ENCODE measurements around the gene TPRX2. TPM values are rescaled to one million over a fixed set of nuclear protein-coding genes. Genes with fewer than 3 reads are reported as not detected.
"Not testable (repeated sequence)": the region's sequence is repeated elsewhere in the genome, so short reads cannot be mapped to it uniquely, and the experiment has no call there.

The TPRX2 gene
- total and polyA plus RNA-seq, 5 donors: not detected

- H3K4me3 ChIP-seq (ENCODE audit: low read length): no peak overlapping the region
- no peak for ATAC-seq
- no peaks in the 10 kb centered on the region for H3K4me1 ChIP-seq (ENCODE audit: control insufficient read depth, insufficient read depth, low read length)
- 75% methylated on average over 8 of the region's 8 CpGs for WGBS
- no peak overlapping the region for H3K27ac ChIP-seq (ENCODE audit: low read length)
- no peaks in the 10 kb centered on the region for H3K9me3 ChIP-seq (ENCODE audit: control insufficient read depth, low read length)
- intact Hi-C loops (cut with DNase I): no loop called here
- no peaks in the 10 kb centered on the region for H3K27me3 ChIP-seq (ENCODE audit: control insufficient read depth, insufficient read depth)
- no peak for DNase-seq
These were observed 23.0 kb upstream of the TPRX2 start for GRCh38 chr19:47836038-47836437.

GRCh38 chr19:47839411-47839810 lies 19.6 kb upstream of the TPRX2 start:
- intact Hi-C loops (cut with DNase I): no loop called here
- WGBS: 67% methylated on average over 16 of the region's 16 CpGs
- H3K4me1 ChIP-seq (ENCODE audit: control insufficient read depth, insufficient read depth, low read length): no peaks in the 10 kb centered on the region
- H3K9me3 ChIP-seq (ENCODE audit: control insufficient read depth, low read length): no peaks in the 10 kb centered on the region
- no peak overlapping the region for H3K4me3 ChIP-seq (ENCODE audit: low read length)
- no peaks in the 10 kb centered on the region for H3K27me3 ChIP-seq (ENCODE audit: control insufficient read depth, insufficient read depth)
- no peak for ATAC-seq
- no peak for DNase-seq
- H3K27ac ChIP-seq (ENCODE audit: low read length): no peak overlapping the region

DNA sequence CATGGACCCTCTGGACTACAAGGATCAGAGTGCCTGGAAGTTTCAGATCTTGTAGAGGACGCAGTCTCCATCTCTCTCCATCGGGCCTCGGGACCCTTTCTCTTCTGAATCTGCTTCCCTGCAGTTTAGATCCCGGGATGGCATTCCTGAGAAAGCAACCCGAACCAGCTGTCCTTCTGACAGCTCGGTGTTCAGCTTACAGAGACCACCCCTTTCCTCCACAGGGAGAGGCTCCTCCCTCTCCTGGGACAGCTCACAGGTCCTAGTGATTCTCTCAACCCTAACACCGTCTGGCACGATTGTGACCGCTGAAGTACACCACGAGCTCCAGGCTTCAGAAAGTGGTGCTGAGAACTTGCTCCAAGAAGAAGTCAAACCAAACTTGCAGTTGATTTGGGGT lies 19.1 kb upstream of the TPRX2 start:
- no peaks in the 10 kb centered on the region for H3K27me3 ChIP-seq (ENCODE audit: control insufficient read depth, insufficient read depth)
- no peak for ATAC-seq
- no peaks in the 10 kb centered on the region for H3K4me1 ChIP-seq (ENCODE audit: control insufficient read depth, insufficient read depth, low read length)
- no peak overlapping the region for H3K27ac ChIP-seq (ENCODE audit: low read length)
- intact Hi-C loops (cut with DNase I): no loop called here
- no peak overlapping the region for H3K4me3 ChIP-seq (ENCODE audit: low read length)
- WGBS: 15% methylated on average over 10 of the region's 10 CpGs
- no peak for DNase-seq
- H3K9me3 ChIP-seq (ENCODE audit: control insufficient read depth, low read length): no peaks in the 10 kb centered on the region

- 52% methylated on average over 5 of the region's 5 CpGs for WGBS
- no peak for ATAC-seq
- intact Hi-C loops (cut with DNase I): no loop called here
- Histone ChIP-seq H3K4me3 (ENCODE audit: low read length) (no peak overlapping the region), H3K27me3 (ENCODE audit: control insufficient read depth, insufficient read depth) (no peaks in the 10 kb centered on the region), H3K9me3 (ENCODE audit: control insufficient read depth, low read length) (no peaks in the 10 kb centered on the region), H3K27ac (ENCODE audit: low read length) (no peak overlapping the region), H3K4me1 (ENCODE audit: control insufficient read depth, insufficient read depth, low read length) (no peaks in the 10 kb centered on the region)
- no peak for DNase-seq
These were observed 16.1 kb upstream of the TPRX2 start for GRCh38 chr19:47842941-47843340.

DNA sequence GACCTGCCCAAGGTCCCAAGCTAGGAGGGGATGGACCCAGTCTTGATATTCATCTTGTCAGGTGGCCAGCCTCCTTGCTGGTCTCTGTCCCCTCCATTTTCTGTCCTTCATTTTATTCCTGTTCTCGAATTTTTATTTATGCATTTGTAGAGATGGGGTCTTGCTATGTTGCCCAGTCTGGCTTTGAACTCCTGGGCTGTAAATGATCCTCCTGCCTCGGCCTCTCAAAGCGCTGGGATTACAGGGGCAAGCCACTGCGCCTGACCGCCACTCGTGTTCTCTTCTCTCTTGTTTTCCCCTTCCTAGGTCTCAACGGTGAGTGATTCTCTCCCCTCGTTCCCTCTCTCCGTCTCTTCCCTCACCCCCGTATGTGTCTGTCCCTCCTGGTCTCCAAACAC lies 10.6 kb upstream of the TPRX2 start:
- Histone ChIP-seq H3K27ac (ENCODE audit: low read length) (no peak overlapping the region), H3K27me3 (ENCODE audit: control insufficient read depth, insufficient read depth) (no peaks in the 10 kb centered on the region), H3K4me3 (ENCODE audit: low read length) (no peak overlapping the region), H3K9me3 (ENCODE audit: control insufficient read depth, low read length) (no peaks in the 10 kb centered on the region), H3K4me1 (ENCODE audit: control insufficient read depth, insufficient read depth, low read length) (no peaks in the 10 kb centered on the region)
- ATAC-seq (no peak), DNase-seq (no peak)
- intact Hi-C loops (cut with DNase I): no loop called here
- WGBS: 49% methylated on average over 10 of the region's 10 CpGs

DNA sequence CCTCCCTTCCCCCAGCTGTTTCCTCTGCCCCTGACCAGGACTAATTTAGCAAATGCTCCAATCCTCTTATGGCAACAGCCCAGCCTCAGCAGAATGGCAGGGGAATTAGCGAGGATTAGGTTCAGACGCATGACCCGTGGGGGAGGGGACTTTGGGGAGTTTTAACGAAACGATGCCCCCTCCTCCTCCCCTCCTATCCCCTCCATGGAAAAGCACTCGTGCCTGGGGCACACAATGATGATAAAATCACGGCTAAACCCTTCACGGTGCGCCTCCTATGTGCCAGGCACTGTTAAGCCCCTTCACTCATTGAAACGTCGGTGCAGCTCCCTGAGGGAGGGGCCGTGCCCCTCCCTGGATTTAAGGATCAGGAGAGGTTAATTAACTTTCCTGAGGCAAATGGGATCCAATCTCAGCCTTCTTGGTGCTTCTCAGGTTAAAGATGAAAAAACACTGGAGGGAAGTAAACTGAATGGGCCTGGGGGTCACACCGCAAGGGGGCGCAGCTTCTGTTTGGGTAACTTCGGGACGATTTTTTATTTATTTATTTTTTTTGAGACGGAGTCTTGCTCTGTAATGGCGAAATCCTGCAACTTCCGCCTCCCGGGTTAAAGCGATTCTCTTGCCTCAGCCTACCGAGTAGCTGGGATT lies 10.1 kb upstream of the TPRX2 start:
- Histone ChIP-seq H3K9me3 (ENCODE audit: control insufficient read depth, low read length) (no peaks in the 10 kb centered on the region), H3K4me3 (ENCODE audit: low read length) (no peak overlapping the region), H3K4me1 (ENCODE audit: control insufficient read depth, insufficient read depth, low read length) (no peaks in the 10 kb centered on the region), H3K27ac (ENCODE audit: low read length) (no peak overlapping the region), H3K27me3 (ENCODE audit: control insufficient read depth, insufficient read depth) (no peaks in the 10 kb centered on the region)
- DNase-seq: no peak
- ATAC-seq: no peak
- WGBS: 3% methylated on average over 22 of the region's 22 CpGs
- intact Hi-C loops (cut with DNase I): no loop called here

GRCh38 chr19:47853003-47853402 lies 6.0 kb upstream of the TPRX2 start:
- Histone ChIP-seq H3K4me3 (ENCODE audit: low read length) (no peak overlapping the region), H3K27ac (ENCODE audit: low read length) (no peak overlapping the region), H3K27me3 (ENCODE audit: control insufficient read depth, insufficient read depth) (no peaks in the 10 kb centered on the region), H3K4me1 (ENCODE audit: control insufficient read depth, insufficient read depth, low read length) (no peaks in the 10 kb centered on the region), H3K9me3 (ENCODE audit: control insufficient read depth, low read length) (no peaks in the 10 kb centered on the region)
- WGBS: 61% methylated on average over 5 of the region's 5 CpGs
- ATAC-seq: no peak
- intact Hi-C loops (cut with DNase I): no loop called here
- DNase-seq: no peak

- no peak for DNase-seq
- intact Hi-C loops (cut with DNase I): no loop called here
- WGBS: 76% methylated on average over 4 of the region's 4 CpGs
- H3K27me3 ChIP-seq (ENCODE audit: control insufficient read depth, insufficient read depth): no peaks in the 10 kb centered on the region
- ATAC-seq: no peak
- H3K9me3 ChIP-seq (ENCODE audit: control insufficient read depth, low read length): no peaks in the 10 kb centered on the region
- H3K4me1 ChIP-seq (ENCODE audit: control insufficient read depth, insufficient read depth, low read length): no peaks in the 10 kb centered on the region
- H3K4me3 ChIP-seq (ENCODE audit: low read length): no peak overlapping the region
- H3K27ac ChIP-seq (ENCODE audit: low read length): no peak overlapping the region
These were observed 4.6 kb upstream of the TPRX2 start for GRCh38 chr19:47854459-47854858.

DNA sequence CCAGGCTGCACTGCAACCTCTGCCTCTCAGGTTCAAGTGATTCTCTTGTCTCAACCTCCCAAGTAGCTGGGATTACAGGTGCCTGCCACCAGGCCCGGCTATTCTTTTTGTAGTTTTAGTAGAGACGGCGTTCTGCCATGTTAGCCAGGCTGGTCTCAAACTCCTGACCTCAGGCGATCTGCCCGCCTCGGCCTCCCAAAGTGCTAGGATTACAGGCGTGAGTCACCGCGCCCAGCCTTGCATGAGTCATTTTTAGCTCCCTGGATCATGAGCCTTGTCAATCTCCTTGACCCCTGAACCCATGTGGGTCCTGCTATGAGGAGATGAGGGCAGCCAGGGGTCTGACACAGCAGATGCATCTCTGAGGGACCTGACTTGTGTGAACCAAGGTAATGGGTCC lies 804 bp upstream of the TPRX2 start:
- ATAC-seq; DNase-seq; H3K27me3 ChIP-seq (ENCODE audit: control insufficient read depth, insufficient read depth); intact Hi-C loops (cut with DNase I); H3K4me1 ChIP-seq (ENCODE audit: control insufficient read depth, insufficient read depth, low read length); H3K4me3 ChIP-seq (ENCODE audit: low read length); H3K9me3 ChIP-seq (ENCODE audit: control insufficient read depth, low read length); H3K27ac ChIP-seq (ENCODE audit: low read length): not testable (repeated sequence)
- WGBS: 85% methylated on average over 9 of the region's 9 CpGs

- WGBS: 86% methylated on average over 11 of the region's 17 CpGs
- H3K27ac ChIP-seq (ENCODE audit: low read length); DNase-seq; H3K9me3 ChIP-seq (ENCODE audit: control insufficient read depth, low read length); H3K4me1 ChIP-seq (ENCODE audit: control insufficient read depth, insufficient read depth, low read length); H3K4me3 ChIP-seq (ENCODE audit: low read length); H3K27me3 ChIP-seq (ENCODE audit: control insufficient read depth, insufficient read depth): not testable (repeated sequence)
- intact Hi-C loops (cut with DNase I): loop anchor here in 1 of 4 donors (10.0 kb wide), 1 partner anchor 65 kb away; no protein-coding TSS in a partner anchor
- peak in 1 of 2 donors; percentile 30 for ATAC-seq
These were observed 803 bp downstream of the TPRX2 start for GRCh38 chr19:47859838-47860237.

GRCh38 chr19:47860602-47861297 lies 1.7 kb downstream of the TPRX2 start:
- Histone ChIP-seq H3K27me3 (ENCODE audit: control insufficient read depth, insufficient read depth) (no peaks in the 10 kb centered on the region), H3K9me3 (ENCODE audit: control insufficient read depth, low read length) (no peaks in the 10 kb centered on the region)
- intact Hi-C loops (cut with DNase I): loop anchor here in 1 of 4 donors (10.0 kb wide), 1 partner anchor 66 kb away; no protein-coding TSS in a partner anchor

More at GRCh38 chr19:47860602-47861297, 1.7 kb downstream of the TPRX2 start:
- no peak overlapping the region for H3K4me3 ChIP-seq (ENCODE audit: low read length)
- 41% methylated on average over 31 of the region's 34 CpGs for WGBS
- no peak overlapping the region for H3K27ac ChIP-seq (ENCODE audit: low read length)
- no peaks in the 10 kb centered on the region for H3K4me1 ChIP-seq (ENCODE audit: control insufficient read depth, insufficient read depth, low read length)
- DNase-seq (no peak), ATAC-seq (no peak)
